GM12874 (cell line): ENCODE results near the gene F10.

ENCODE experiments used
- CTCF ChIP-seq: IDR thresholded peaks from 2 replicates; pipeline ENCODE4 v1.5.1; 2011; ENCODE audit warnings: low read depth, mild to moderate bottlenecking, control low read depth, low read length, moderate library complexity; ENCODE audit not compliant: insufficient read depth

The F10 gene

GRCh38 chr13:113088691-113089020 lies 33.9 kb upstream of the F10 start:
- TF ChIP-seq CTCF, result no peak

- no peak for TF ChIP-seq CTCF
Measured at GRCh38 chr13:113089693-113090414, 32.7 kb upstream of the F10 start.

GRCh38 chr13:113090415-113090770 lies 32.2 kb upstream of the F10 start:
- no peak for TF ChIP-seq CTCF

GRCh38 chr13:113090806-113091205 lies 31.8 kb upstream of the F10 start:
- TF ChIP-seq CTCF, result no peak

GRCh38 chr13:113091211-113091771 lies 31.3 kb upstream of the F10 start:
- no peak for TF ChIP-seq CTCF

GRCh38 chr13:113091891-113092775 lies 30.5 kb upstream of the F10 start:
- no peak for TF ChIP-seq CTCF

GRCh38 chr13:113092776-113093579 lies 29.6 kb upstream of the F10 start:
- no peak for TF ChIP-seq CTCF
